ENCODE data around the gene GLIS2. TPM values are rescaled to one million over a fixed set of nuclear protein-coding genes. Genes with fewer than 3 reads are reported as not detected.

The GLIS2 gene
- polyA plus RNA-seq, 1 experiment = 8.8 TPM

- Histone ChIP-seq H3K4me3 (ENCODE audit: low read depth, low read length) (no peak overlapping the region), H3K36me3 (ENCODE audit: control insufficient read depth, insufficient read depth, low read length) (peaks cover 49% of the 10 kb centered on the region), H3K27me3 (ENCODE audit: control insufficient read depth, insufficient read depth, low read length) (no peaks in the 10 kb centered on the region)
- CTCF ChIA-PET = interaction anchor here (8.1 kb wide), 1 partner anchor 20 kb away, joined by 48 read pairs; no protein-coding TSS in a partner anchor
- POLR2A ChIA-PET = no interaction called here
- TF ChIP-seq, protein P1, sequence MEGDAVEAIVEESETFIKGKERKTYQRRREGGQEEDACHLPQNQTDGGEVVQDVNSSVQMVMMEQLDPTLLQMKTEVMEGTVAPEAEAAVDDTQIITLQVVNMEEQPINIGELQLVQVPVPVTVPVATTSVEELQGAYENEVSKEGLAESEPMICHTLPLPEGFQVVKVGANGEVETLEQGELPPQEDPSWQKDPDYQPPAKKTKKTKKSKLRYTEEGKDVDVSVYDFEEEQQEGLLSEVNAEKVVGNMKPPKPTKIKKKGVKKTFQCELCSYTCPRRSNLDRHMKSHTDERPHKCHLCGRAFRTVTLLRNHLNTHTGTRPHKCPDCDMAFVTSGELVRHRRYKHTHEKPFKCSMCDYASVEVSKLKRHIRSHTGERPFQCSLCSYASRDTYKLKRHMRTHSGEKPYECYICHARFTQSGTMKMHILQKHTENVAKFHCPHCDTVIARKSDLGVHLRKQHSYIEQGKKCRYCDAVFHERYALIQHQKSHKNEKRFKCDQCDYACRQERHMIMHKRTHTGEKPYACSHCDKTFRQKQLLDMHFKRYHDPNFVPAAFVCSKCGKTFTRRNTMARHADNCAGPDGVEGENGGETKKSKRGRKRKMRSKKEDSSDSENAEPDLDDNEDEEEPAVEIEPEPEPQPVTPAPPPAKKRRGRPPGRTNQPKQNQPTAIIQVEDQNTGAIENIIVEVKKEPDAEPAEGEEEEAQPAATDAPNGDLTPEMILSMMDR (IDR thresholded peaks at IDR 0.05; ENCODE audit: insufficient read depth, low read depth, low read length) = no peak
- DNase-seq (ENCODE audit: low read depth) = no peak
Measured at GRCh38 chr16:4382795-4383357, 67.0 kb downstream of the GLIS2 start.

GRCh38 chr16:4383591-4384444, 68.0 kb downstream of the GLIS2 start:
- Histone ChIP-seq H3K36me3 (ENCODE audit: control insufficient read depth, insufficient read depth, low read length) (peaks cover 40% of the 10 kb centered on the region), H3K4me3 (ENCODE audit: low read depth, low read length) (no peak overlapping the region), H3K27me3 (ENCODE audit: control insufficient read depth, insufficient read depth, low read length) (no peaks in the 10 kb centered on the region)
- DNase-seq (ENCODE audit: low read depth) = no peak
- TF ChIP-seq, protein P1 (IDR thresholded peaks at IDR 0.05; ENCODE audit: insufficient read depth, low read depth, low read length) = no peak
- CTCF ChIA-PET = interaction anchor here (8.1 kb wide), 1 partner anchor 19 kb away, joined by 48 read pairs; no protein-coding TSS in a partner anchor
- POLR2A ChIA-PET = no interaction called here

GRCh38 chr16:4384509-4384942, 68.7 kb downstream of the GLIS2 start:
- ChIA-PET CTCF (interaction anchor here (8.1 kb wide), 1 partner anchor 18 kb away, joined by 48 read pairs; no protein-coding TSS in a partner anchor), POLR2A (no interaction called here)
- Histone ChIP-seq H3K27me3 (ENCODE audit: control insufficient read depth, insufficient read depth, low read length) (no peaks in the 10 kb centered on the region), H3K36me3 (ENCODE audit: control insufficient read depth, insufficient read depth, low read length) (peaks cover 34% of the 10 kb centered on the region), H3K4me3 (ENCODE audit: low read depth, low read length) (no peak overlapping the region)
- TF ChIP-seq, protein P1 (IDR thresholded peaks at IDR 0.05; ENCODE audit: insufficient read depth, low read depth, low read length) = no peak
- DNase-seq (ENCODE audit: low read depth) = no peak

DNA sequence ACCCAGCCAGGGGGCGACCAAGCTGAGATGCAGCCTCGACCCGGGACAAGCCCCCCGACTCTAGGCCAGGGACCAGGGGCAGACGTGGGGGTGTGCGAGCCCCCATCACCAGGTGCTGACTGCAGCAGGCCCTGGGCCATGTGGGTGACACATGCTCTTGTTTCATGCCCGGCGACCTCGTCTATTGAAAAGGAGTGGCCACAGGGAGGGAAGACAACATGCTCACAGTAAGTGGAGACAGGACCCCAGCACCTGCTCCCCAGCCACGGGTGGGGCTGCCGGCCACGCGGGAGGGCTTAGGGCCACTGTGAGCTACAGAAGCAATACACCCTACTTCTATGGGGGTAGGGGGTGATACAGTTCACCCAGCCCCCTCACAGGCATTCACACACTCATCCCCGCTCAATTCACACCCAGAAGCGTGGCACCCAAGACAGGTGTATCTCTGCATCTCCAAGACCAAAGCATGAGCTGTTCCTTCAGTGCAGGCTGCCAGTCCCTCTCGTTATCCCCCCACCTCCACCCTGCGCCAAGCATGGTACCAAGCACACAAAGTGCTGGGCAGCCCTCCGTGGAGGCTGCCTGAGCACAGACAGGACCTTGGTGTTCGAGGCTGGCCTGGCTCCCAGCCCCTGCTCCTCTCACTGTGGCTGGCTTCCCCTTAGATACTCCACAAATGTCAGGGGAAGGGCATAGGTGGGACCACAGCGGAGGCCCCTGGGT, 69.4 kb downstream of the GLIS2 start:
- POLR2A ChIA-PET = no interaction called here
- H3K27me3 ChIP-seq (ENCODE audit: control insufficient read depth, insufficient read depth, low read length) = no peaks in the 10 kb centered on the region
- DNase-seq (ENCODE audit: low read depth) = no peak
- peaks cover 36% of the 10 kb centered on the region for H3K36me3 ChIP-seq (ENCODE audit: control insufficient read depth, insufficient read depth, low read length)
- CTCF ChIA-PET = interaction anchor here (0.6 to 8.1 kb wide), 3 partner anchors 17 to 247 kb away, joined by 3 to 48 read pairs (median 3); no protein-coding TSS in a partner anchor
- TF ChIP-seq, protein P1 (IDR thresholded peaks at IDR 0.05; ENCODE audit: insufficient read depth, low read depth, low read length) = no peak
- H3K4me3 ChIP-seq (ENCODE audit: low read depth, low read length) = no peak overlapping the region
